Calu3 (cell line): ENCODE data around the gene SLC38A7. TPM values are rescaled to one million over a fixed set of nuclear protein-coding genes. Genes with fewer than 3 reads are reported as not detected.

Source experiments
- BruUV-seq: library from RNA; stranded (reverse); fragments of 400-500 nt; replicated peaks from 2 replicates; lab custom pipeline; 2021; lab: Mats Ljungman, UMichigan
- CTCF ChIA-PET: fragments of 300-600 bp; sonication (Branson Sonifier 250); formaldehyde crosslinking; loops from one replicate; lab custom pipeline; 2022; ENCODE audit warnings: antibody characterized with exemption; lab: Charles Lee
- DNase-seq: peaks from one replicate; pipeline ENCODE4 v3.0.0; 2022
- H3K27ac Mint-ChIP-seq: one replicate; pipeline ENCODE4 v1.8.0; 2022; ENCODE audit warnings: mixed read lengths; ENCODE audit not compliant: unreplicated experiment
- H3K27me3 Mint-ChIP-seq: one replicate; pipeline ENCODE4 v1.8.0; 2022; ENCODE audit warnings: mixed read lengths; ENCODE audit not compliant: unreplicated experiment
- H3K36me3 Mint-ChIP-seq: one replicate; pipeline ENCODE4 v1.8.0; 2022; ENCODE audit warnings: mild to moderate bottlenecking, moderate library complexity, mixed read lengths; ENCODE audit not compliant: insufficient read depth, unreplicated experiment
- H3K4me1 Mint-ChIP-seq: one replicate; pipeline ENCODE4 v1.8.0; 2022; ENCODE audit warnings: mild to moderate bottlenecking, low read depth, mixed read lengths; ENCODE audit not compliant: unreplicated experiment
- H3K4me3 Mint-ChIP-seq: one replicate; pipeline ENCODE4 v1.8.0; 2022; ENCODE audit warnings: mild to moderate bottlenecking, low read depth, moderate library complexity, mixed read lengths; ENCODE audit not compliant: unreplicated experiment
- H3K9me3 Mint-ChIP-seq: one replicate; pipeline ENCODE4 v1.8.0; 2022; ENCODE audit warnings: low read depth, mixed read lengths; ENCODE audit not compliant: unreplicated experiment
- CTCF ChIP-seq: fragments of 200-600 bp; IDR thresholded peaks from one replicate; pipeline ENCODE4 v1.8.0; 2022; ENCODE audit warnings: antibody characterized with exemption; ENCODE audit not compliant: unreplicated experiment
- intact Hi-C: fragments of 100-400 bp; cut with micrococcal nuclease; formaldehyde crosslinking; loops from one replicate; pipeline ENCODE4 v1.10.0; 2022; ENCODE audit not compliant: unreplicated experiment
- total RNA-seq: library from RNA; stranded (reverse); gene quantifications from 2 replicates; pipeline ENCODE4 v1.2.3, GENCODE V29; 2022

The SLC38A7 gene
- total RNA-seq, 1 experiment from 2014 or later: 23.3 TPM

DNA sequence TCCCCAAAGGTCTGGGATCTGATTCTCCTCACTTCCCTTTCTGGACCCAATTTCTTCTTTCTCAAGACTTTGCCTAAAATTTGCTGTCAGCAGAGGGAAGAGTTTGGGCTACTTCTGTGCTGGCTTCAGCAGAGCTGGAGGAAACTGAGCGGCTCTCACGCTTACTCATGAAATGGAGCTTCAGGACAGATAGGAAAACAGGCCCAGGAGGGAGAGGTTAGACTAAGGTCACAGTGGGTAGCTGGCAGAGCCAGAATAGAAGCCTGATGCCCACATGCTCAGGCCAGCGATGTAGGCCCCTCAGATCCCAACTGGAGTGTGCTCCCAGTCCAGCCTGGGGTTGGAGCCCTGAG, 593 bp downstream of the SLC38A7 start:
- intact Hi-C loops: no loop called here

DNA sequence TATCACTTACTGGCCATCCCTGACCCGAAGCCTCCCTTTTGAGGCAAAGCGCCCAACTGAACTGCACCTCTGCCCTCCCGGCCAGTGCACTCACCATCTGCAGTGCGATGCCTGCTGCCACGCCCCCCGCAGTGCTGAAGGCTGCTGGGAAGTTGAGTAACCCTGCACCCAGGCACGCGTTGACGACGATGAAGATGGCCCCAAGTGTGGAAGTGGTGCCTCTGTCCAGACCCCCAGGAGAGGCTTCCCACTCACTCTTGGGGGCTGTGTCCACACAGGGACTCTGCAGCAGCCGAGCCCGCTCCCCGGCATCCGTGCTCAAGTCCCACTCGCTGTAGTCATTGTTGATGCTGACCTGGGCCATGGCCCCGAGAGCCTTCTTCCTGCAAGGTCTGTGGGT, 4.8 kb downstream of the SLC38A7 start:
- BruUV-seq: no TSS peak
- no peak for TF ChIP-seq CTCF
- no peaks in the 10 kb centered on the region for H3K9me3 Mint-ChIP-seq

More for the DNA sequence above, 593 bp downstream of the SLC38A7 start:
- TF ChIP-seq CTCF: no peak
- H3K27ac Mint-ChIP-seq: peak overlapping the region; percentile 48
- no peaks in the 10 kb centered on the region for H3K27me3 Mint-ChIP-seq
- BruUV-seq: no TSS peak
- no peak for DNase-seq
- H3K4me3 Mint-ChIP-seq: peak overlapping the region; percentile 83
- no peaks in the 10 kb centered on the region for H3K9me3 Mint-ChIP-seq
- CTCF ChIA-PET: interaction anchor here (1.0 kb wide), 1 partner anchor 189 kb away, joined by 3 read pairs; no protein-coding TSS in a partner anchor
- peaks cover 11% of the 10 kb centered on the region for H3K4me1 Mint-ChIP-seq
- peaks cover 17% of the 10 kb centered on the region for H3K36me3 Mint-ChIP-seq

DNA sequence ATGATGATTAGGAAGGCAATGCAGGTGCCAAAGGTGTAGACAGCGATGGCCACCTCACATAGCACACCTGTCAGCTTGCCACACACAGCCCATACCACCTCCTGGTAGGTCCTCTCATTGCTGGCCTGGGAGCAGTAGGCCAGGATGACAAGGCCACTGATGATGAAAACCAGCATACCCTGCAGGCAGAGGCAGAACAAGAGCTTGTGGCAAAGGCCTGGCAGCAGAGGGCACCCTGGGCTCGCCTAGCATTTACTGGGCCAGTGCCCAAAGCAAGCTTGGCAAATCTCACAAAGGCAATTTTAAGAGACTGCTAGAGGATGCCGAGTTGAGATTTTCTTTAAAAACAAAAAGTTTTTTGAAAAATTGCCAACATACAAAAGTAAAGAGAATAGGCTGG, 5.9 kb downstream of the SLC38A7 start:
- Mint-ChIP-seq H3K4me1 (peaks cover 5% of the 10 kb centered on the region), H3K27me3 (no peaks in the 10 kb centered on the region), H3K9me3 (no peaks in the 10 kb centered on the region), H3K36me3 (peaks cover 7% of the 10 kb centered on the region), H3K4me3 (no peak overlapping the region), H3K27ac (no peak overlapping the region)
- TF ChIP-seq CTCF: no peak
- DNase-seq: peak; percentile 30
- no TSS peak for BruUV-seq
- CTCF ChIA-PET: interaction anchor here (0.8 to 2.7 kb wide), 2 partner anchors 73 to 78 kb away, joined by 5 to 17 read pairs; no protein-coding TSS in a partner anchor
- intact Hi-C loops: loop anchor here (2.0 kb wide), 1 partner anchor 78 kb away; no protein-coding TSS in a partner anchor

More for the DNA sequence above, 4.8 kb downstream of the SLC38A7 start:
- Mint-ChIP-seq H3K4me3 (no peak overlapping the region), H3K27ac (no peak overlapping the region), H3K27me3 (no peaks in the 10 kb centered on the region), H3K4me1 (peaks cover 11% of the 10 kb centered on the region), H3K36me3 (peaks cover 18% of the 10 kb centered on the region)
- CTCF ChIA-PET: interaction anchor here (2.7 kb wide), 1 partner anchor 77 kb away, joined by 17 read pairs; no protein-coding TSS in a partner anchor
- intact Hi-C loops: loop anchor here (2.0 kb wide), 1 partner anchor 77 kb away; no protein-coding TSS in a partner anchor
- DNase-seq: no peak

DNA sequence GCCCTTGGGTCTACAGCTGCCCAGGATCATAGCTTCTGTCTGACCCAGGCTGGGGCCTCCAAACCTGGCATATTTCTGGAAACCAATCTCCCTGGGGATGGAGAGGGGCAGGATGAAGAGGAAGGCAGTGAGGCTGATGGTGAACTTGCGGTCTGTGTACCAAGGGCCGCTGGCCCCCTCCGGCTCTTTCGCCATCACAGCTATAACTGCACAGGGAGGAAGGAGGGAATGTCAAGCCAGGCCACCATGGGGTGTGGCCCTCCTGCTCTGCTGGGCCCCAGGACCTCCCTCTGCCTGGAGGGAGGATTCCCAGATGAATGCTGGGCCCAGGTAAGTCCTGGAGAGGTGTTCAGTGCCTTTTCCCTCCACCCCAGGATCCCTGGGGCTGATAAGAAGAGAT, 6.3 kb downstream of the SLC38A7 start:
- intact Hi-C loops: loop anchor here (2.0 kb wide), 1 partner anchor 79 kb away; no protein-coding TSS in a partner anchor
- CTCF ChIA-PET: interaction anchor here (2.7 kb wide), 1 partner anchor 78 kb away, joined by 17 read pairs; no protein-coding TSS in a partner anchor

More for the DNA sequence above, 6.3 kb downstream of the SLC38A7 start:
- Mint-ChIP-seq H3K27me3 (no peaks in the 10 kb centered on the region), H3K4me1 (peaks cover under 1% of the 10 kb centered on the region), H3K36me3 (peaks cover 7% of the 10 kb centered on the region), H3K9me3 (no peaks in the 10 kb centered on the region), H3K4me3 (no peak overlapping the region), H3K27ac (no peak overlapping the region)
- no peak for TF ChIP-seq CTCF
- BruUV-seq: no TSS peak
- DNase-seq: no peak
